ENCODE data around the gene ARHGEF37. TPM values are rescaled to one million over a fixed set of nuclear protein-coding genes. Genes with fewer than 3 reads are reported as not detected.
A peak's percentile ranks its signal among the peaks of the same experiment; 100 is the strongest.

ARHGEF37 gene
- total and polyA plus RNA-seq, 4 donors: 2.2 to 9.1 (median 3.7) TPM

DNA sequence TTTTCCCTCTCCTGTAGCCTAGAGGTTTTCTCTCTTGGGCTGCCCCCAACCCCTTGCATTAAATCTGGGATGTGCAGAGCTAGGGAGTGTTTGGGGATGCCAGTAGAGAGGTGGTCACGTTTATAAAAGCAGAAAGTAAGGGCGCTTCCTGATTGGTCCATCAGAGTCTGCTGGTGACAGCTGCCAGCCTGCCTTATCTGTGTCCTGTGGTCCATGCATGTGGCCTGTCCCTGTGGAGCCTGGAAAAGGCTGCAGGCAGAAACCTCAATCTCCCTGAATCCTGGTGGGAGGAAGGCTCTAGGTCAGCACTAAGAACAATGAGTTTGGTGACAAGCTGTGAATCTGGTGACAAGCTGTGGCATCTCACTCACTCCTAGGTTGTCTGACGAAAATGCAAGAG is 42.2 kb downstream of the ARHGEF37 start:
- H3K36me3 ChIP-seq (ENCODE audit: control insufficient read depth in 4 of 4, insufficient read depth in 4 of 4, low read length in 4 of 4): peaks cover 0 to 22% (median 4%) of the 10 kb centered on the region in 4 donors
- DNase-seq: no peak
- H3K9me3 ChIP-seq (ENCODE audit: control insufficient read depth in 4 of 4, insufficient read depth in 3 of 4, low read length in 3 of 4): no peaks in the 10 kb centered on the region
- no peak overlapping the region for H3K9ac ChIP-seq (ENCODE audit: insufficient read depth in 1 of 2, low read length in 2 of 2)
- ATAC-seq (ENCODE audit: insufficient read depth, low FRiP score): no peak
- H3K27ac ChIP-seq (ENCODE audit: low read depth in 1 of 2, low read length in 1 of 2): no peak overlapping the region
- 81 to 85% methylated on average over 3 of the region's 3 CpGs for WGBS, 2 donors
- TF ChIP-seq, protein P1, sequence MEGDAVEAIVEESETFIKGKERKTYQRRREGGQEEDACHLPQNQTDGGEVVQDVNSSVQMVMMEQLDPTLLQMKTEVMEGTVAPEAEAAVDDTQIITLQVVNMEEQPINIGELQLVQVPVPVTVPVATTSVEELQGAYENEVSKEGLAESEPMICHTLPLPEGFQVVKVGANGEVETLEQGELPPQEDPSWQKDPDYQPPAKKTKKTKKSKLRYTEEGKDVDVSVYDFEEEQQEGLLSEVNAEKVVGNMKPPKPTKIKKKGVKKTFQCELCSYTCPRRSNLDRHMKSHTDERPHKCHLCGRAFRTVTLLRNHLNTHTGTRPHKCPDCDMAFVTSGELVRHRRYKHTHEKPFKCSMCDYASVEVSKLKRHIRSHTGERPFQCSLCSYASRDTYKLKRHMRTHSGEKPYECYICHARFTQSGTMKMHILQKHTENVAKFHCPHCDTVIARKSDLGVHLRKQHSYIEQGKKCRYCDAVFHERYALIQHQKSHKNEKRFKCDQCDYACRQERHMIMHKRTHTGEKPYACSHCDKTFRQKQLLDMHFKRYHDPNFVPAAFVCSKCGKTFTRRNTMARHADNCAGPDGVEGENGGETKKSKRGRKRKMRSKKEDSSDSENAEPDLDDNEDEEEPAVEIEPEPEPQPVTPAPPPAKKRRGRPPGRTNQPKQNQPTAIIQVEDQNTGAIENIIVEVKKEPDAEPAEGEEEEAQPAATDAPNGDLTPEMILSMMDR (IDR thresholded peaks at IDR 0.05; ENCODE audit: control extremely low read depth, extremely low read depth): no peak
- no peaks in the 10 kb centered on the region for H3K27me3 ChIP-seq (ENCODE audit: control insufficient read depth in 3 of 3, insufficient read depth in 3 of 3, low read length in 2 of 3)
- H3K4me1 ChIP-seq (ENCODE audit: control insufficient read depth in 5 of 5, insufficient read depth in 5 of 5, low read length in 5 of 5): no peaks in the 10 kb centered on the region
- no peak overlapping the region for H3K4me3 ChIP-seq

DNA sequence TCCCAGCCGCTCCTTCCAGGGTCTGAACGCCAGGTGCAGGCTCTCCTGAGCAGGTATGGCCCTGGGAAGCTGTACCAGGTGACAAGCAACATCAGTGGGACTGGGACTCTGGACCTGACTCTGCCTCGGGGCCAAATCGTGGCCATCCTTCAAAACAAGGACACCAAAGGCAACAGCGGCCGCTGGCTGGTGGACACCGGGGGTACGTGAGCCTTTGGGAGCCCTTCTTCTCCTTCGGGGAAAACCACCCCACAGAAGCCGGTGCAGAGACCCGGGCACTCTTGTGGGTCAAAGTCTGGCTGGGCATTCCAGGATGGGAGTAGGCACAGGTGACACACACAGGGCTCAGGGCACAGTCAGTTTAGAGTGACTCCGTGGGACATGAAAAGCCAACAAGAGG is 45.8 kb downstream of the ARHGEF37 start:
- peaks cover 0 to 15% (median 3%) of the 10 kb centered on the region in 4 donors for H3K36me3 ChIP-seq (ENCODE audit: control insufficient read depth in 4 of 4, insufficient read depth in 4 of 4, low read length in 4 of 4)
- WGBS, 2 donors: 88 to 93% methylated on average over 12 of the region's 12 CpGs
- DNase-seq: no peak

DNA sequence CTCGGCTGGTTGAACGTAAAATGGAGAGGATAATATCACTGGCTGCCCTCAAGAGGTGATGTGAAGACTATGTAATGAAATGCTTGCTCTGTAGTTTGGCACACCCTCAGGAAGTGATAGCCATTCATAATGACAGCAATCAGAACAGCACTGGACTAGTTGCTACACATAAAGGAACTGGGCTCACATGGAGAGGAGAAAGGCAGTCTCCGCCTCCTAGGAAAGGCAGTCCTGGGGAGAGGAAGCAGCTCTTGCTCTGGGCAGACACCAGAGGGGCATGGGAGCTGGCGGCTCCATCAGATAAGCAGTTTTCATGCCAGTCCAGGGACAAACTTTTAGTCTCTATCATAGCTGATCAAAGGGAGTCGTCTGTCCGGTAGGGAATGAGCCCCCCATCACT is 46.9 kb downstream of the ARHGEF37 start:
- TF ChIP-seq, protein P1 (IDR thresholded peaks at IDR 0.05; ENCODE audit: control extremely low read depth, extremely low read depth): no peak
- no peak overlapping the region for H3K4me3 ChIP-seq
- H3K9me3 ChIP-seq (ENCODE audit: control insufficient read depth in 4 of 4, insufficient read depth in 3 of 4, low read length in 3 of 4): no peaks in the 10 kb centered on the region
- H3K4me1 ChIP-seq (ENCODE audit: control insufficient read depth in 5 of 5, insufficient read depth in 5 of 5, low read length in 5 of 5): peaks cover 0 to 3% (median 0%) of the 10 kb centered on the region in 5 donors
- no peak for ATAC-seq (ENCODE audit: insufficient read depth, low FRiP score)
- 55% methylated on average over 6 of the region's 6 CpGs for WGBS, 2 donors
- H3K36me3 ChIP-seq (ENCODE audit: control insufficient read depth in 4 of 4, insufficient read depth in 4 of 4, low read length in 4 of 4): peaks cover 0 to 10% (median 3%) of the 10 kb centered on the region in 4 donors
- H3K9ac ChIP-seq (ENCODE audit: insufficient read depth in 1 of 2, low read length in 2 of 2): no peak overlapping the region
- H3K27ac ChIP-seq (ENCODE audit: low read depth in 1 of 2, low read length in 1 of 2): no peak overlapping the region
- DNase-seq: peak in 2 of 3 donors; percentile 34 to 65
- no peaks in the 10 kb centered on the region for H3K27me3 ChIP-seq (ENCODE audit: control insufficient read depth in 3 of 3, insufficient read depth in 3 of 3, low read length in 2 of 3)

More for the DNA sequence above, 45.8 kb downstream of the ARHGEF37 start:
- no peak overlapping the region for H3K9ac ChIP-seq (ENCODE audit: insufficient read depth in 1 of 2, low read length in 2 of 2)
- TF ChIP-seq, protein P1 (IDR thresholded peaks at IDR 0.05; ENCODE audit: control extremely low read depth, extremely low read depth): no peak
- no peak overlapping the region for H3K27ac ChIP-seq (ENCODE audit: low read depth in 1 of 2, low read length in 1 of 2)
- no peaks in the 10 kb centered on the region for H3K27me3 ChIP-seq (ENCODE audit: control insufficient read depth in 3 of 3, insufficient read depth in 3 of 3, low read length in 2 of 3)
- no peaks in the 10 kb centered on the region for H3K4me1 ChIP-seq (ENCODE audit: control insufficient read depth in 5 of 5, insufficient read depth in 5 of 5, low read length in 5 of 5)
- no peak for ATAC-seq (ENCODE audit: insufficient read depth, low FRiP score)
- H3K9me3 ChIP-seq (ENCODE audit: control insufficient read depth in 4 of 4, insufficient read depth in 3 of 4, low read length in 3 of 4): no peaks in the 10 kb centered on the region
- H3K4me3 ChIP-seq: no peak overlapping the region

DNA sequence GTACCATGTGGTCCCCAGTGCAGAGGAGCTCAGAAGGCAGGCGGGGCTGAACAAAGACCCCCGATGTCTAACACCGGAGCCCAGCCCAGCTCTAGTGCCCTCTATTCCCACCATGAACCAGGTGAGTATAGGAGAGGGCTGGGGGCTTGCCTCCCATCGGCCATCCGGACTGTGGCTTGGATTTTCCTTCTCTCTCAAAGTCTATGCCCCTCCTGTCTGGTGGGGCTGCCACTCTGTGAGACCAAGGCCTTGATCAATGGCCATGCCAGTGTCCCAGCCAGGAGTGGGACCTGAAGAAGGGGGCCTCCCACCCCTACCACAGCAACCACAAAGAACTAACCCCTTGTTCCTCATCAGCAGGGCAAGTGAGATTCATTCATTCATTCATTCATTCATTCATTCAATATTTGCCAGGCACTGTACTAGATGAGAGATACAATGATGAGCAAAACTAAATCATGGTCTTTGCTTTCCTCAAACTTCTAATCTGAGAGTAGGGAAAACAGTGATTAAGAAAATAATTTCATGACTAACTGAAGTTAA is 47.6 kb downstream of the ARHGEF37 start:
- TF ChIP-seq, protein P1 (IDR thresholded peaks at IDR 0.05; ENCODE audit: control extremely low read depth, extremely low read depth): no peak
- H3K4me1 ChIP-seq (ENCODE audit: control insufficient read depth in 5 of 5, insufficient read depth in 5 of 5, low read length in 5 of 5): peaks cover 0 to 3% (median 0%) of the 10 kb centered on the region in 5 donors
- no peaks in the 10 kb centered on the region for H3K9me3 ChIP-seq (ENCODE audit: control insufficient read depth in 4 of 4, insufficient read depth in 3 of 4, low read length in 3 of 4)
- no peaks in the 10 kb centered on the region for H3K27me3 ChIP-seq (ENCODE audit: control insufficient read depth in 3 of 3, insufficient read depth in 3 of 3, low read length in 2 of 3)
- no peak overlapping the region for H3K27ac ChIP-seq (ENCODE audit: low read depth in 1 of 2, low read length in 1 of 2)
- no peak overlapping the region for H3K9ac ChIP-seq (ENCODE audit: insufficient read depth in 1 of 2, low read length in 2 of 2)
- DNase-seq (no peak), ATAC-seq (ENCODE audit: insufficient read depth, low FRiP score) (no peak)
- no peak overlapping the region for H3K4me3 ChIP-seq
- peaks cover 0 to 6% (median 3%) of the 10 kb centered on the region in 4 donors for H3K36me3 ChIP-seq (ENCODE audit: control insufficient read depth in 4 of 4, insufficient read depth in 4 of 4, low read length in 4 of 4)
- WGBS, 2 donors: 85 to 97% methylated on average over 5 of the region's 5 CpGs
